K562 (cell line): ENCODE measurements around the gene TSPAN12. TPM values are rescaled to one million over a fixed set of nuclear protein-coding genes. Genes with fewer than 3 reads are reported as not detected.
"Not testable (repeated sequence)": the region's sequence is repeated elsewhere in the genome, so short reads cannot be mapped to it uniquely, and the experiment has no call there.

Source experiments
- ATAC-seq: fragments of 200-7000 bp; cut with Tn5 transposase; 3 replicates; pipeline ENCODE4 v1.9.1; 2020; ENCODE audit warnings: moderate library complexity
- BruUV-seq: library from RNA; stranded (reverse); fragments of 400-500 nt; replicated peaks from 2 replicates; lab custom pipeline; 2021; lab: Mats Ljungman, UMichigan
- CTCF ChIA-PET: fragments of 300-600 bp; formaldehyde crosslinking; extraction: SDS; loops from one replicate; lab custom pipeline; 2021; ENCODE audit warnings: low intra/inter-chr PET ratio; lab: Yijun Ruan, JAX
- POLR2A ChIA-PET: fragments of 300-600, 350-650 bp; sonication (Branson Sonifier 250); formaldehyde crosslinking; extraction: SDS; loops from one replicate; lab custom pipeline; 2021; ENCODE audit warnings: antibody characterized with exemption, inconsistent platforms; lab: Yijun Ruan, JAX
- DNase-seq, 4 experiments: peaks; one replicate each; pipeline versions ENCODE4 v3.0.0 to v3.0.0-alpha.2; 2011 to 2018; ENCODE audit warnings: low spot score in 3 of 4, mixed read lengths in 3 of 4; ENCODE audit errors: extremely low read depth in 1 of 4
- FAIRE-seq: peaks from 2 replicates; lab custom pipeline; 2011; peaks lifted over from hg19 to GRCh38; lab: Jason Lieb, UNC
- H2AFZ ChIP-seq: 2 replicates; pipeline ENCODE4 v1.6.0; 2011; ENCODE audit warnings: low read depth, low read length, control low read depth, inconsistent platforms
- H3K27ac ChIP-seq: fragments of 200-600 bp; 3 replicates; pipeline ENCODE4 v1.8.0; 2011; ENCODE audit warnings: low read depth, mild to moderate bottlenecking, control low read depth, inconsistent platforms, low read length, moderate library complexity, mixed read lengths; ENCODE audit errors: extremely low read depth
- H3K27me3 ChIP-seq, 2 experiments: fragments of 300-600 bp in 1 of 2; 2 replicates in 1 of 2; 3 replicates in 1 of 2; pipeline versions ENCODE4 v1.6.0 to v1.8.0; 2011; ENCODE audit warnings: inconsistent platforms in 2 of 2, low read length in 2 of 2, mild to moderate bottlenecking in 1 of 2, mixed read lengths in 1 of 2, moderate library complexity in 1 of 2; ENCODE audit not compliant: control insufficient read depth in 2 of 2, insufficient read depth in 2 of 2
- H3K36me3 ChIP-seq: fragments of 300-600 bp; 3 replicates; pipeline ENCODE4 v1.8.0; 2011; ENCODE audit warnings: mild to moderate bottlenecking, low read length, inconsistent platforms; ENCODE audit not compliant: control insufficient read depth, insufficient read depth
- H3K4me1 ChIP-seq, 2 experiments: fragments of 200-600 bp in 1 of 2; replicated peaks in 1 of 2; 2 replicates in 1 of 2; 3 replicates in 1 of 2; pipeline versions ENCODE4 v1.5.1 to v1.8.0; 2011; ENCODE audit warnings: inconsistent platforms in 2 of 2, low read length in 2 of 2, mild to moderate bottlenecking in 1 of 2, mixed read lengths in 1 of 2, moderate library complexity in 1 of 2; ENCODE audit not compliant: control insufficient read depth in 2 of 2, insufficient read depth in 2 of 2
- H3K4me2 ChIP-seq: 2 replicates; pipeline ENCODE4 v1.6.1; 2011; ENCODE audit warnings: low read length, control low read depth, inconsistent platforms, mixed read lengths; ENCODE audit not compliant: insufficient read depth
- H3K4me3 ChIP-seq: fragments of 200-600 bp; sonication (generic), shearing (Covaris generic); 2 replicates; pipeline ENCODE4 v1.5.1; 2016; ENCODE audit warnings: control low read depth, inconsistent platforms
- H3K79me2 ChIP-seq: fragments of 200-600 bp; 3 replicates; pipeline ENCODE4 v1.8.0; 2011; ENCODE audit warnings: low read length, inconsistent platforms; ENCODE audit not compliant: control insufficient read depth, insufficient read depth
- H3K9ac ChIP-seq, 2 experiments: 2 replicates each; pipeline versions ENCODE4 v1.6.0 to v1.6.1; 2011; ENCODE audit warnings: low read depth in 2 of 2, low read length in 2 of 2, control low read depth in 1 of 2, inconsistent platforms in 1 of 2, mild to moderate bottlenecking in 1 of 2, mixed read lengths in 1 of 2; ENCODE audit not compliant: insufficient read depth in 1 of 2
- H3K9me1 ChIP-seq: one replicate; pipeline ENCODE4 v1.6.0; 2011; ENCODE audit warnings: inconsistent platforms, mild to moderate bottlenecking, low read length, moderate library complexity; ENCODE audit not compliant: control insufficient read depth, insufficient read depth
- H3K9me3 ChIP-seq: replicated peaks from 2 replicates; pipeline ENCODE4 v1.5.1; 2011; ENCODE audit warnings: low read depth, low read length, inconsistent platforms; ENCODE audit not compliant: control insufficient read depth, insufficient read depth
- H4K20me1 ChIP-seq: replicated peaks from 2 replicates; pipeline ENCODE4 v1.6.1; 2011; ENCODE audit warnings: low read length, inconsistent platforms, mixed read lengths; ENCODE audit not compliant: control insufficient read depth, insufficient read depth
- ARID1B ChIP-seq: fragments of 450-650 bp; IDR thresholded peaks from 2 replicates; pipeline ENCODE4 v1.6.1; 2016; ENCODE audit warnings: antibody characterized with exemption, mild to moderate bottlenecking, inconsistent platforms
- CBFA2T2 ChIP-seq: fragments of 450-650 bp; conservative IDR thresholded peaks from 2 replicates; pipeline ENCODE4 v1.6.1; 2017; ENCODE audit warnings: mild to moderate bottlenecking
- CBFA2T3 ChIP-seq: fragments of 450-650 bp; IDR thresholded peaks from 2 replicates; pipeline ENCODE4 v1.6.1; 2017
- TAL1 ChIP-seq: fragments of 450-650 bp; IDR thresholded peaks from 2 replicates; pipeline ENCODE4 v1.6.1; 2016; ENCODE audit warnings: mild to moderate bottlenecking
- ZFP36 ChIP-seq: fragments of 150-350 bp; IDR thresholded peaks from 2 replicates; pipeline ENCODE4 v1.6.1; 2018; ENCODE audit warnings: low read length, low read depth; ENCODE audit not compliant: partially characterized antibody
- WGBS: fragments of 100-300 bp; shearing (Covaris generic); methylation state at CpG from one replicate; pipeline ENCODE4 v1.1.6; 2016; ENCODE audit warnings: low coverage, mixed read lengths; ENCODE audit not compliant: insufficient coverage; ENCODE audit errors: missing lambda C conversion rate; 5-methylcytosine and 5-hydroxymethylcytosine counted together
- in situ Hi-C: fragments of 300-500 bp; cut with MboI; formaldehyde crosslinking; loops from 4 replicates; pipeline ENCODE4 v1.15.0; 2018; ENCODE audit warnings: inconsistent platforms, mixed read lengths
- intact Hi-C: fragments of 100-400 bp; cut with micrococcal nuclease; formaldehyde crosslinking; loops from 2 replicates; pipeline ENCODE4 v1.14.2; 2022
- polyA plus RNA-seq, 8 experiments: library from polyadenylated mRNA; depleted of rRNA in 4 of 8; stranded (reverse) in 5 of 8; unstranded in 3 of 8; fragments of >200 nt; fragmentation: Nextera tagmentation in 2 of 8; fragmentation: Illumina TruSeq in 1 of 8; extraction: Ambion mirVana in 2 of 8; extraction: Trizol in 1 of 8; gene quantifications; 2 replicates each; pipeline versions ENCODE4 v1.2.1 to v1.2.3, GENCODE V29; 2011 to 2014; ENCODE audit warnings: inconsistent platforms in 1 of 8, missing spikeins in 1 of 8
- total RNA-seq, 7 experiments: library from RNA; depleted of rRNA in 6 of 7; stranded (reverse); fragments of >200 nt in 6 of 7; fragmentation: Illumina TruSeq in 2 of 7; extraction: Trizol in 2 of 7; gene quantifications; 2 replicates each; pipeline versions ENCODE4 v1.2.1 to v1.2.3, GENCODE V29; 2011 to 2021; ENCODE audit warnings: low replicate concordance in 1 of 7

TSPAN12 gene
- total and polyA plus RNA-seq, 9 of the 15 experiments (the other 6 are each of a cell fraction or from before 2014, with no cell fraction given): 0.13 to 1.7 (median 0.35) TPM; not detected in 1

DNA sequence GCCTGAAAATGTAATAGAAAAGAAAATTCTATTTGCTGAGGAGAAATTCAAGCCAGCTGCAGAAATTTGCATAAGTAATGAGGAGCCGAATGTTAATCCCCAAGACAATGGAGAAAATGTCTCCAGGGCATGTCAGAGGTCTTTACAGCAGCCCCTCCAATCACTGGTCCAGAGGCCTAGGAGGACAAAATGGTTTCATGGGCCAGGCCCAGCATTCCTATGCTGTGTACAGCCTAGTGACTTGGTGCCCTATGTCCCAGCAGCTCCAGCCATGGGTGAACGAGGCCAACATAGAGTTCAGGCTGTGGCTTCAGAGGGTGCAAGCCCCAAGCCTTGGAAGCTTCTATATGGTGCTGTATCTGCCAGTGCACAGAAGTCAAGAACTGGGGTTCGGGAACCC, 37.3 kb upstream of the TSPAN12 start:
- BruUV-seq, H3K9me1 ChIP-seq, ATAC-seq, H3K36me3 ChIP-seq, H3K27me3 ChIP-seq, CTCF ChIA-PET, H4K20me1 ChIP-seq, H3K79me2 ChIP-seq, FAIRE-seq, intact Hi-C loops, H2AFZ ChIP-seq, H3K4me2 ChIP-seq, H3K4me1 ChIP-seq, H3K9ac ChIP-seq, POLR2A ChIA-PET, DNase-seq, H3K9me3 ChIP-seq, in situ Hi-C loops, H3K27ac ChIP-seq, H3K4me3 ChIP-seq: not testable (repeated sequence)
- peak; percentile 62 for TF ChIP-seq ZFP36
- 0% methylated on average over 3 of the region's 3 CpGs for WGBS

DNA sequence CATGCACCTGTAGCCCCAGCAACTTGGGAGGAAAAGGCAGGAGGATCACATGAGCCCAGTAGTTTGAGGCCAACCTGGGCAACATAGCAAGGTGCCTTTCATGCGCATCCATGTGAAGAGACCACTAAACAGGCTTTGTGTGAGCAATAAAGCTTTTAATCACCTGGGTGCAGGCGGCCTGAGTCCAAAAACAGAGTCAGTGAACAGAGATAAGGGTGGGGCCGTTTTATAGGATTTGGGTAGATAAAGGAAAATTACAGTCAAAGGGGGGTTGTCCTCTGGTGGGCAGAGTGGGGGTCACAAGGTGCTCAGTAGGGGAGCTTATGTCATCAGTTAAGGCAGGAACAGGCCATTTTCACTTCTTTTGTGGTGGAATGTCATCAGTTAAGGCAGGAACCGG, 27.7 kb upstream of the TSPAN12 start:
- H3K9me3 ChIP-seq, H3K27ac ChIP-seq, H3K4me2 ChIP-seq, H3K79me2 ChIP-seq, H3K9ac ChIP-seq, in situ Hi-C loops, H2AFZ ChIP-seq, DNase-seq, BruUV-seq, CTCF ChIA-PET, H3K9me1 ChIP-seq, FAIRE-seq, H3K36me3 ChIP-seq, H3K4me3 ChIP-seq, H3K4me1 ChIP-seq, POLR2A ChIA-PET, intact Hi-C loops, H4K20me1 ChIP-seq, ATAC-seq: not testable (repeated sequence)
- 0% methylated on average over 4 of the region's 4 CpGs for WGBS
- TF ChIP-seq CBFA2T2: peak; percentile 54
- TF ChIP-seq ARID1B: 0 out of 2 replicates have a peak, but pooled peaks have one; percentile 20
- TF ChIP-seq CBFA2T3: peak; percentile 64
- TF ChIP-seq TAL1: peak; percentile 18; the same call in 1 of the 2 replicates
- H3K27me3 ChIP-seq: peaks cover 9 to 18% of the 10 kb centered on the region in 2 experiments; a peak in 4 of 5 replicates
